Prostate gland (tissue), 2 donors: ENCODE results near the gene GRIP2. TPM values are rescaled to one million over a fixed set of nuclear protein-coding genes. Genes with fewer than 3 reads are reported as not detected.

ENCODE experiments used
- DNase-seq: peaks from one replicate; pipeline ENCODE4 v3.0.0-alpha.2; 2019; ENCODE audit warnings: low spot score
- H3K27ac ChIP-seq, 2 donors: fragments of 200-600 bp; sonication (generic); 2 replicates each; pipeline ENCODE4 v1.5.1; 2017 to 2019
- H3K27me3 ChIP-seq: fragments of 200-600 bp; sonication (generic); replicated peaks from 2 replicates; pipeline ENCODE4 v1.5.1; 2019; ENCODE audit not compliant: insufficient read depth
- H3K36me3 ChIP-seq, 2 donors: fragments of 200-600 bp; sonication (generic); 1 replicate in 1 of 2; 2 replicates in 1 of 2; pipeline versions ENCODE4 v1.5.1 to v1.8.1; 2017 to 2019
- H3K4me1 ChIP-seq: fragments of 200-600 bp; sonication (generic); replicated peaks from 2 replicates; pipeline ENCODE4 v1.5.1; 2019
- H3K4me3 ChIP-seq, 2 donors: fragments of 200-600 bp; sonication (generic); 2 replicates each; pipeline ENCODE4 v1.5.1; 2017 to 2019
- H3K9me3 ChIP-seq: fragments of 200-600 bp; sonication (generic); 2 replicates; pipeline ENCODE4 v1.5.1; 2017
- POLR2A ChIP-seq: fragments of 450-650 bp; IDR thresholded peaks from one replicate; pipeline ENCODE4 v1.6.1; 2016; ENCODE audit warnings: antibody characterized with exemption, mild to moderate bottlenecking
- POLR2AphosphoS5 ChIP-seq: sonication (generic); formaldehyde crosslinking; IDR thresholded peaks from one replicate; pipeline ENCODE4 v1.6.1; 2017; ENCODE audit warnings: antibody characterized with exemption
- WGBS: methylation state at CpG from one replicate; pipeline ENCODE4 v1.1.5; 2018; 5-methylcytosine and 5-hydroxymethylcytosine counted together
- intact Hi-C: fragments of 100-400 bp; cut with DNase I; formaldehyde crosslinking; loops from one replicate; pipeline ENCODE4 v1.14.2; 2022
- total RNA-seq, 2 donors: library from RNA; depleted of rRNA; stranded (reverse); fragments of >200 nt; gene quantifications; one replicate each; pipeline ENCODE4 v1.1.0, GENCODE V29; 2016
- TF ChIP-seq, protein P1 (sequence below), 4 experiments: fragments of 200-600 bp in 2 of 4; fragments of 450-650 bp in 2 of 4; sonication (generic) in 2 of 4; IDR thresholded peaks; 1 replicate in 3 of 4; 2 replicates in 1 of 4; pipeline ENCODE4 v1.5.1; 2016 to 2019; ENCODE audit warnings: antibody characterized with exemption in 4 of 4, mild to moderate bottlenecking in 2 of 4, moderate library complexity in 2 of 4

GRIP2 gene
- total RNA-seq, 2 donors from 2014 or later, result 0.27 to 0.62 TPM

DNA sequence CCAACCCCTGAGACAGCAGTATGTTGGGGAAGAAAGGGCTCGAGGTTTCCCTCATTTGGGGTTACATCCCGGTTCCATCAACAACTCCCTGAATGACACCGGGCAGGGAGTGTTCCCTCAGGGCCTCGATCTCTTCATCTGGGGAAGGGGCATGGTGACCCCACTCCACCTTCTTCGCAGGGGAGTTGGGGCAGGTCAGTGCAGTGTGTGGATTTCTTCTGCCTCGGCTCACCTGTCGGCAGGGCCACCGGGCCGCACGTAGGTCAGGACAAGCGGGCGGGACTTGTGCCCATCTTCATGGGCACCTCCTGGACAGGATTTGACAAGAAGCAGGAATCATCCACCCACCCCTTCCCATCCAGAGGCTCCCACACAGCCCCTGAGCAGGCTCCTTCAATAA lies 17.4 kb downstream of the GRIP2 start:
- no peak for DNase-seq
- H3K27me3 ChIP-seq, result no peaks in the 10 kb centered on the region
- no peak overlapping the region for H3K27ac ChIP-seq
- no peak overlapping the region for H3K4me3 ChIP-seq
- TF ChIP-seq POLR2A (no peak), POLR2AphosphoS5 (no peak)
- TF ChIP-seq, protein P1, sequence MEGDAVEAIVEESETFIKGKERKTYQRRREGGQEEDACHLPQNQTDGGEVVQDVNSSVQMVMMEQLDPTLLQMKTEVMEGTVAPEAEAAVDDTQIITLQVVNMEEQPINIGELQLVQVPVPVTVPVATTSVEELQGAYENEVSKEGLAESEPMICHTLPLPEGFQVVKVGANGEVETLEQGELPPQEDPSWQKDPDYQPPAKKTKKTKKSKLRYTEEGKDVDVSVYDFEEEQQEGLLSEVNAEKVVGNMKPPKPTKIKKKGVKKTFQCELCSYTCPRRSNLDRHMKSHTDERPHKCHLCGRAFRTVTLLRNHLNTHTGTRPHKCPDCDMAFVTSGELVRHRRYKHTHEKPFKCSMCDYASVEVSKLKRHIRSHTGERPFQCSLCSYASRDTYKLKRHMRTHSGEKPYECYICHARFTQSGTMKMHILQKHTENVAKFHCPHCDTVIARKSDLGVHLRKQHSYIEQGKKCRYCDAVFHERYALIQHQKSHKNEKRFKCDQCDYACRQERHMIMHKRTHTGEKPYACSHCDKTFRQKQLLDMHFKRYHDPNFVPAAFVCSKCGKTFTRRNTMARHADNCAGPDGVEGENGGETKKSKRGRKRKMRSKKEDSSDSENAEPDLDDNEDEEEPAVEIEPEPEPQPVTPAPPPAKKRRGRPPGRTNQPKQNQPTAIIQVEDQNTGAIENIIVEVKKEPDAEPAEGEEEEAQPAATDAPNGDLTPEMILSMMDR (IDR thresholded peaks at IDR 0.05), result no peak
- no peaks in the 10 kb centered on the region for H3K9me3 ChIP-seq
- WGBS, result 93% methylated on average over 12 of the region's 12 CpGs
- intact Hi-C loops, result no loop called here
- no peaks in the 10 kb centered on the region for H3K4me1 ChIP-seq
- no peaks in the 10 kb centered on the region for H3K36me3 ChIP-seq

DNA sequence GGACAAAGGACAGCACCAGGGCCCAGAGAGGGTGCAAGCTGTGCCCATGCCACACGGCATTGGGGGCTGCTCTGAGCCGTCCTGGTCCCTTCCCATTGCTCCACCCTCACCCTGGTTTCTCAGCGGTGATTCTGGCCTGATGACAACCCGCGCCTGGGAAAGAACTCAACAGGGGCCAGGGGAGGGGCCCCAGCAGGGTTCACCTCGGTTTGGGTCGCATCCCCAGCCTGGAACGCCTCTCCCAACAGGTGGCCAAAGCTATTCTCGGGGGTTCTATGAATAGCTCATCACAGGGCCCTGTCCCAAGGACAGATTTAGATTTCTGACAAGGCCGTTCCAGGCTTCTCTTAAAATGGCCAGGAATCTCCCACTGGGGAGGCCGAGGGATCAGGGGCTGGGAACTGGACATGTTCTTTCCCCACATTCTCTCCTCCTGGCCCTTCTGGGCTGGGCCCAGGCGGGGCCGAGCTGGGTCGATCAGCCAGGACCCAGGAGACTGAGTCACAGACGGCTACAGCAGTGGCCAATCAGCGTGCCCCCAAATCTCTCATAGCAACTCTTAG lies 17.9 kb downstream of the GRIP2 start:
- WGBS, result 54% methylated on average over 16 of the region's 16 CpGs
- DNase-seq, result no peak
- H3K27me3 ChIP-seq, result no peaks in the 10 kb centered on the region
- no peak overlapping the region for H3K27ac ChIP-seq
- intact Hi-C loops, result no loop called here
- H3K36me3 ChIP-seq, result no peaks in the 10 kb centered on the region
- H3K9me3 ChIP-seq, result no peaks in the 10 kb centered on the region
- TF ChIP-seq POLR2AphosphoS5 (no peak), POLR2A (no peak)
- TF ChIP-seq, protein P1 (IDR thresholded peaks at IDR 0.05), result no peak
- no peak overlapping the region for H3K4me3 ChIP-seq
- H3K4me1 ChIP-seq, result no peaks in the 10 kb centered on the region

DNA sequence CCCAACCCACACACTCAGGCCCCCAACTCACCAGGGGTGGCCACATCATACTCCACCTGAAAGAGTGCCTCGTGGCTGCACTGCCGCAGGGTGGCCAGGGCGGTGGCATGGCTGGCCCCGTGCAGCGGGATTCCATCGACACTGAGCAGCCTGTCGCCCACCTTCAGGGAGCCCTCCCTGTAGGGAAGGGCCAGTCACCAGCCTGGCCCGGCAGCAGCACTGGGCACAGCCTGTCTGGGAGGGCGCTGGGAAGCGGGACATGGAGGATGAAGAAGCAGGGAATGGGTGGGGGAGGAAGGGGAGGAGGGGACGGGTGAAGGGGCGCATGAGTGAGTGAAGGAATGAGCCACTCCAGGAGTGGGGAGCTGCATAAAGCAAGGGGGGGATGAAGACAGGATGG lies 18.5 kb downstream of the GRIP2 start:
- no peaks in the 10 kb centered on the region for H3K4me1 ChIP-seq
- no peak for DNase-seq
- H3K27me3 ChIP-seq, result no peaks in the 10 kb centered on the region
- WGBS, result 90% methylated on average over 12 of the region's 12 CpGs
- TF ChIP-seq, protein P1 (IDR thresholded peaks at IDR 0.05), result no peak
- TF ChIP-seq POLR2AphosphoS5 (no peak), POLR2A (no peak)
- H3K9me3 ChIP-seq, result no peaks in the 10 kb centered on the region
- no peak overlapping the region for H3K27ac ChIP-seq
- no peak overlapping the region for H3K4me3 ChIP-seq
- no peaks in the 10 kb centered on the region for H3K36me3 ChIP-seq
- intact Hi-C loops, result no loop called here

DNA sequence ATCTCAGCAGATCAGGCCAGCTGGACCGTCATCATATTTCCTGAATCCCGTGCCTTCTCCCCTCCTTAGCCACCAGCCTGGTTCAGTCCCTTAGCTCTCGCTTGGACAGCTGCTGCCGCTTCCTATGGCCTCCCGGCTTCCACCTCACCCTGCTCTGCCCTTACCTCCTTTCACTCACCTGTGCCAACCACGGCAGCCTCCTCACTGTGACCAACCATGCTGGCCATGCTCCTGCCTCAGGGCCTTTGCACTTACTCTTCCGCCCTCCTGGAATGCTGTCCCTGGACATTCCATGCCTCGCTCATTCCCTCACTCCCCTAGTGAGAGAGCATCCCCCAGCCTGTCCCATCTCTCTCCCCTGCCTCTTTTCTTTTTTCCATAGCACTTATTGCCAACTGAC lies 19.2 kb downstream of the GRIP2 start:
- Histone ChIP-seq H3K4me3 (no peak overlapping the region), H3K9me3 (no peaks in the 10 kb centered on the region), H3K36me3 (no peaks in the 10 kb centered on the region), H3K4me1 (no peaks in the 10 kb centered on the region), H3K27ac (no peak overlapping the region), H3K27me3 (no peaks in the 10 kb centered on the region)
- DNase-seq, result no peak
- WGBS, result 88% methylated on average over 8 of the region's 8 CpGs
- TF ChIP-seq, protein P1 (IDR thresholded peaks at IDR 0.05), result no peak
- no peak for TF ChIP-seq POLR2AphosphoS5
- TF ChIP-seq POLR2A, result no peak
- intact Hi-C loops, result no loop called here

DNA sequence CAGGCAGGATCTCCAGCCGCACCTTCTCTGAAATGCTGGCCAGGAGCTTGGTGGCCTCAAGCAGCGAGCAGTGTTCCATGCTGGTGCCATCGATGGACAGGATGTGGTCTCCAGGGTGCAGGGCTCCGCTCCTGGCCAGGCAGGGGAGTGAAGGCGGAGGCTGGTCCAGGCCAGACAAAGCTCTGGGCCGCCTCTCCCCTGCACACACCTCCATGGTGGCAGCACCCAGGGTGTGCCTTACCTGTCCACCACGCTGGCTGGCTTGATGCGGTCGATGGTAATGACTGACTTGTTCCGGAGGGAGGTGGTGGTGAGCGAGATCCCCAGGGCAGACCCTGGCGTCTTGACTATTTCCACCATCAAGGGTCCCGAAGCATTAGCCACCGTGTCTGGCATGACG lies 20.0 kb downstream of the GRIP2 start:
- 89% methylated on average over 15 of the region's 15 CpGs for WGBS
- no peak for DNase-seq
- Histone ChIP-seq H3K9me3 (no peaks in the 10 kb centered on the region), H3K4me1 (no peaks in the 10 kb centered on the region), H3K36me3 (no peaks in the 10 kb centered on the region), H3K27ac (no peak overlapping the region), H3K27me3 (no peaks in the 10 kb centered on the region), H3K4me3 (no peak overlapping the region)
- TF ChIP-seq, protein P1 (IDR thresholded peaks at IDR 0.05), result no peak
- no peak for TF ChIP-seq POLR2A
- no peak for TF ChIP-seq POLR2AphosphoS5
- intact Hi-C loops, result no loop called here
